Measurements from ENCODE around the gene ARID5A.
"Not testable (repeated sequence)": the region's sequence is repeated elsewhere in the genome, so short reads cannot be mapped to it uniquely, and the experiment has no call there.

ARID5A gene

DNA sequence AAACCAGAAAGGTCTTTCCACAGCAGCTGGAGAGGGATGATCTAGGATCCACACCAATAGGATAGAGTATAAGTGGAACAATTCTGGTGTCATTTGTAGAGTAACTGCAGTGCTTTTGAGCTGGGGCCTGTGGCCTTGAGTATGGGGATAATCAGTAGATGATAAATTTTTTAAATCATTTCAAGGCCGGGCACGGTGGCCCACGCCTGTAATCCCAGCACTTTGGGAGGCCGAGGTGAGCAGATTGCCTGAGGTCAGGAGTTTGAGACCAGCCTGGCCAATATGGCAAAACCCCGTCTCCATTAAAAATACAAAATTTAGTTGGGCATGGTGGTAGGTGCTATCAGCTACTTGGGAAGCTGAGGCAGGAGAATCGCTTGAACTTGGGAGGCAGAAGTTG, 20.9 kb downstream of the ARID5A start:
- DNase-seq, result not testable (repeated sequence)

DNA sequence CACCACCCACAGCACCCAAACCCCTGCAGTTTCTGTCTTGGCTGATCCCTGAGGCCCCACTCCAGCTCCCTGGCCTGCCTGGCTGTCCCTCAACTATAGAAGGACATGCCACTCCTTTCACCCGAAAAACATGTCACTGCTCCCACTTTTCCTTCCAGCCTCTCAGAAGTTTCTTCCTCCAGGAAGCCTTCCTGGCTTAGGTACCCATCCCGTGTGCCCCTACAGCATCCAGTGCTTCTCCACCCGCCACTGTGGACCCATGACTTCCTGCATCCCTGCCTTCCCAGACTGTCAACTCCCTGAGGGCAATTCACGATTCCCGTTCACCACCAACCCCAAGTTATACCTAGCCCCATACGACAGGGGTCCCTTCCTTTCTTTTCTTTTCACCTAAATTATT, 21.5 kb downstream of the ARID5A start:
- no peak for DNase-seq

DNA sequence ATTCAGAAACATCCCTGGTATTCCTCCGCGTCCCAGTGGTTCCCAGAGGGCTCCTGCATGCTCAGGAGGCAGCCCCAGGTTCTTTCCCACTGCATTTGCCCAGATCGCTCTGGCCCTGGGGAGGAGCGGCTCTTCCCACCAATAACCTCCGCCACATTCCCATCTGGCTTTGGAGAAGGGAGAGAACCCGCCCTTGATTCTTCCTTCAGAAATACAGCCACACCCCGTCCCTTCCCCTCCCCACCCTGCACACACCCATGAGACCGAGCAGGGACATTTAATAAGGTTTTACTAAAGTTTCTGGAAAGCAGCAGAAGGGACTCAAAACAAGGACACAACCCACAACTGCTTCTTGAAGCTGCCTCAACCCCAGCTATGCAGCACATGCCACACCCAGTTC, 21.9 kb downstream of the ARID5A start:
- no peak for DNase-seq

DNA sequence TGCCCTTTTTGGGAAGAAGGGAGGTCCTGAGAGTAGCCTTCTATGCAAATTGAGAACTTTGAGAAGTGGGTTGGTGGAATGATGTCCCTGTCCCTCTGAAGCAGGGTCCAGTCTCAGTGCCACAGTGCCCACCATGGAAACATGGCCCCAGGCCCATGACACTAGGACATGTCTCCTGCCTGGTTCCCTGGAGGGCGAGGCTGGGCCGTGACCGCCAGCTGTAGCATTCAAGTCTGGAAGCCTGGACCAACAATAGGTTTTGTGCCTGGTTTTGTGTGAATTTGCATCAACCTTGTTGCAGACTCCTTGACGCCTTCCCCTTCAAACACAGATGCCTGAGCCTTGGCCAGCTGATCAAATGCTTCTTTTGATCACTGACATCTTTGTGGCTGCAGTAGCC, 27.5 kb downstream of the ARID5A start:
- no peak for DNase-seq

DNA sequence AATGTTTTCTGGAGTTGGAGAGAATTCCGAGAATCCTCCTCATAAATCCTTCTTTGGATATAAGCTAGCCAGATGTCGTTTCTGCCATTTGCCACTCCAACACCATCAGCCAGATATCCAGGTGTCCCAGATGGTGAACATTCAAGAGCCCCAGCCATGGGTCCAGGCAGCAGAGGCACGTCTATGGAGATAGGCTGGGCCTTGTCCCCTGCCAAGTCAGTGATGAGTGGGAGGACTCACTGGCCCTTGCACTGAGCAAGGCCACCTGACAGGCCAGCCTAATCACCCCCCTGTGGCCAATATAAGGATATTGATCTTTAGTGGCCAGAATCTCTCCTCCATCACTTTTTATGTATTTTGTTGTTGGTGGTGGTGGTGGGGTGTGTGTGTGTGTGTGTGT, 28.0 kb downstream of the ARID5A start:
- no peak for DNase-seq

DNA sequence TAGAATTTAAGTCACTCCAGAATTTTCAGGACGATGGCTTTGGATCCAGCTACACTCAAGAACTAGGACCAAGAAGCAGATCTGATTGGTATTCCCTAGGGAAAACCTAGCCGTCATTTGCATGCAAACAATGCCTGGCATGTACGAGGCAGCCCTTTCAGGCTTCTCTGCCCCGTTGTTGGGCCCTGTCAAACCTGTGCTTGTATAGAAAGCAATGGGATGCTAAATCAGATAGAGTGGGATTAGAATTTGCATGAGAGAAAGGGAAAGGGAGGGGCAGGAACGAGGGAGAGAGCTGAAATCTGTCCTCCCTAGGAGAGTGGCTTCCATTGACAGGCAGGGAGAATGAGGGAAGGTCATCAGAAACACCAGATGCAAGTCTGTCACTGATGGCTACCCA, 28.6 kb downstream of the ARID5A start:
- DNase-seq, result no peak

DNA sequence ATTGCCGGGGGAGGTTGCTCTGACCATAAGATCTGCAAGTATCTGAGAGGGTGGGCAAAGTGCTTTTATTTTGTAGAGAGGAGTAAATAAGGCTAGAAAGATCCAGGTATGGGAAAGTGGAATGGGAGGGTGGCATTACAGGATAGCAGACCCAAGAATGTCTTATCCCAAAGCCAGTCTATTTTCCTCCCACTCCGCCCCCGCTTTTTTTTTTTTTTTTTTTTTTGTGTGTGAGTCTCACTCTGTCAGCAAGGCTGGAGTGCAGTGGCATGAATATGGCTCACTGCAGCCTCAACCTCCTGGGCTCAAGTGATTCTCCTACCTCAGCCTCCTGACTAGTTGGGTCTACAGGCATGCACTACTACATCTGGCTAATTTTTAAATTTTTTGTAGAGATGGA, 31.5 kb downstream of the ARID5A start:
- no peak for DNase-seq

DNA sequence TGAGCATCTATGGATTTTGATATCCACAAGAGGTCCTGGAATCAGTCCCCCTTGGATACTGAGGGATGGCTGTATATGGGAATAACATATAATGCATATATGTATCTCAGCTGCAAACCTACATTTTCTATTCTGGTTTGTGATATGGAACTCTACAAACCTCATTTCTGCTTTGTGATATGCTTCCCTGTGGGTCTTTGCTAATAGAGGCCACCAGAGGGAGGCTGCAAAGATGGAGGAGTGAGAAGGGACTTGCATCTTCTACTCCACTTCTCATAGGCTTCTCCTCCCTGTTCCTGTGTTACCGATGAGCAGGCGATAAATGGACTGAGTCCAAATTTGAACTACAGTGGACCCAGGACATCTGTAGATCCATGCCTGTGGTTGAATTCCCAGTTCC, 37.8 kb downstream of the ARID5A start:
- no peak for DNase-seq

DNA sequence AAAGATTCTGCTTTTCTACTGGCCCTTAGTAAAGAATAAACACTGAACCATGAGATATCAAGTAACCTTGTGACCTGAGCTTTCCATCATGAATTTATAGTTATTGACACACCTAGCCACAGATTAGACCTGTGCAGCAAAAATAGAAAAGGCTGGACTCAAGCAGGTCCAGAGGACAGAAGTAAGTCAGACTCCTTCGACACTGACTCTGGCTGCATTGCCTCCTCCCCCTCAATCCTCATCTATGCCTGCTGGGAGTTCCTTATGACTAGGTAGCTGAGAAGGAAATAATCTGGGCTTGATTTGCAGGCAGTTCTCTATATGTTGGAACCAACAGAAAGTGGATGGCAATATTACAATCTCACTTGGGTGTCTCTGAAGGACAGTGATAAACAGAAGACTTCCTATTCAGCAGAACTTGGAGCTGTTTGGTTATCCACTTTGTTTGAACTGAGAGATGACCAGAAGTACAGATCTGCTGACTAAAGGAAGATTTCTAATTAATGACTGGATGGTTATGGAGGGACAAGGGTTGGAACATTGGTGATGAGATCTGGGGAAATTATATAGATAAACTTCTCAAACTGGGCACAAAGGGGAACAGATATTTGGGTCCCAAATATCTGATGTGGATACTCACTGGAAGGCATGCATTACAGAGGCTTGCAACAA, 39.4 kb downstream of the ARID5A start:
- no peak for DNase-seq

DNA sequence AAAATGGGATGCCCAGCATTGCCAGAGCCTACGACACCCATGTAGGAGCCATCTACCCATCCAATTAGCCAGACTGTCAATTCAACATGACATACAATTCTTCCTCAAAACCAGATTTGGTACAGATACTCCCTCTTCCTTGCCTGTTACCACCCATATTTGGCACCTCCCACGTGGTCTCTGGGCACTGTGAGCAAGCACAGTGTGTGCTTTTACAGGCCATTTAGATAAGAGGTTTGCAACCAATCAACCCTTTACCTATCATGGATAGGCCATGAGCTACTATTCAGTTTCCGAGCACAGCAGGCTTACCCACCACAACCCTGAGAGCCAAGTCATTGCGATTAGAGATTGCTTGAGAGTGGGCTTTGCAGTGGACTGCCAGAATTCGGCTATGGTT, 40.9 kb downstream of the ARID5A start:
- DNase-seq, result no peak

DNA sequence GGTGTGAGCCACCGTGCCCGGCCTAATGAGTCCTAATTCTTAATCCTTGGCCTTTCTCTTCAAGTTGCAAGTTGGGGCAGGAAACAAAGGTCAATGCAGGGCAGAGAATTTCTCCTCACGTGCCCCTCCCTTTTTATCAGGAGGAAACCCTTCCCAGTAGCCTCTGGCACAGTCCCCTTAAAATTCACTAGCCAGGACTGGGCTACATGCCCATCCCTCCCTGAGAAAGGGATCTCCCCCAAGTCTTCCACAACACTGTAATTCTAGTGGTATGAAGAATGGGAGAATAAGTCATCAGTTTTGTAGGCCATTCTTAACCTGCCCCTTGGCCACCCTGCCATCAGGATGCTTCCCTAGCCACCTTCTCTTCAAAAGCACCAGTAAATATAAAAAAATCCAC, 42.2 kb downstream of the ARID5A start:
- no peak for DNase-seq

DNA sequence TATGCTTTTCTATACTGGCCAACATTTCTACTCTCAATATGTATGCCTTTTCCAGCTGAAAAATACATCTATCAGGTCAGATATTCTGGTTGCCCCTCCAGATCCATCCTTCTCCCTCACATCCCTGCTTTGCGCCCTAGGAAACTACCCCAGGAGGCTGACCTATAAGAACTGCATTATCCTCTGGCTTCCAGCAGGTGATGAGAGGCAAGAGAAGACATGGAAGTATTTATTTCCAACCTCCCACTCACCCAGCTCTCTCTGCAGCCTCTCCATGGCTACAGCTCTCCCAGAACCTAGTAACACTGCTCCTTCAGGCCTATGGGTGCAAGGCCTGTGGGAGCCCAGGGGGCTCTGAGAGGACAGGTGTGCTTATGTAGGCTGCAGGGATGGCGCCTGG, 42.9 kb downstream of the ARID5A start:
- DNase-seq, result no peak

DNA sequence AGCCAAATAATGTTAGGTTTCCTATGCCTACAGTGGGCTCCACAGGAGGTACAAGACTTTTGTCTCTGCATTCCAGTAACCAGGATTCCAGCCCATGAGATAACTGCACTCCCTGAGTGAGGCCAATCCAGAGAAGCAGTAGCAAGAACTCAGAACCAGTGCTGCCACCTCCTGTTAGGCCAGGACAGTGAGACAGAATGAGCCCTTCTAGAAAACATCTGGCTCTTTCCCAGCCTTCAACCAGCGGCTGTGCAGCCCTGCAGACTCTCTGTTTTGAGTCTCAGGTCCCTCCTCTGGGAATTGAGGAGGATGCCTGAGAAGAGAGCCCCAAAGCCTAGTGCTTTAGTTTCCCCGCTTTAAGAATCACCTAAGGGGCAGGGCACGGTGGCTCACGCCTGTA, 44.2 kb downstream of the ARID5A start:
- no peak for DNase-seq

DNA sequence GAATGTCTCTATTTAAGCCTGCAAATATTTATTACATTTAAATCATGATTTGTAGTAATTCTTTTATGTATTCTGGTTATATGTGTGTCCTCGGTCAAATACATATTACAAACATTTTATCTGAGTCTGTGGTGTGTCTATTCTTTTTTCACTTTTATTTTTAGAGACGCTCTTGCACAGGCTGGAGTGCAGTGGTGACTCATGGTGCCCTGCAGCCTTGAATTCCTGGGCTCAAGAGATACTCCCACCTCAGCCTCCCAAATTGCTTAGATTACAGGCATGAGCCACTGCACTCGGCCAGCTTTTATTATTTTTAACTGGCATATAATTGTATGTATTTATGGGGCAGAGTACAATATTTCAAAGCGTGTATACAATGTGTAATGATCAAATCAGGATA, 47.5 kb downstream of the ARID5A start:
- no peak for DNase-seq

DNA sequence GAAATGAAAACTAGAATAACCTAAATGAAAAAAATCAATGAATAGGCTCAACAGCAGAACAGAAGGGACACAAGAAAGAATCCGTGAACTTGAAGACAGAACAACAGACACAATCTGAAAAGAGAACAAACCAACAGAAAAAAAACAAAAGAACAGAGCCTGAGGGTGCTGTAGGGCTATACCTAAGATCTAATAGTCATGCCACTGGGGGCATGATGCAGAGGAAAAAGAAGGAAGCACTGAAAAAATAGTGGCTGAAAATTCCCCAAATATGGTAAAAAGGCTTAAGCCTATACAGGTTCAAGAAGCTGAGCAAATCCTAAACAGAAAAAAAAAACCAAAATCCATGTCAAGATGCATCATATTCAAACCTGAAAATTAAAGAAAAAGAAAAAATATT, 51.3 kb downstream of the ARID5A start:
- no peak for DNase-seq

DNA sequence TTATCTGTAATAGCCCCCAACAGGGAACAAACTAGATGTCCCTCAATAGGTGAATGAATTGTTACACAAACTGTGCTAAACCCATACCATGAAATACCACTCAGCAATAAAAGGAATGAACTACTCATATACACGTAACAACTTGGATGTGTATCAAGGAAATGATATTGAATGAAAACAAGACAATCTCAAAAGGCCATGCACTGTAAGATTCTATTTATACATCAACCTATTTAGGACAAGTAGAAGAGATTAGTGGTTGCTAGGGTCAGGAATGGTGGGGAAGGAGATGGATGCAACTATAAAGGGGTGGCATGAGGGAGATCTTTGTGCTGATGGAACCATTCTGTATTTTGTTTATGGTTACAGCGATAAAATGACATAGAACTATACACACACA, 54.5 kb downstream of the ARID5A start:
- DNase-seq, result no peak

DNA sequence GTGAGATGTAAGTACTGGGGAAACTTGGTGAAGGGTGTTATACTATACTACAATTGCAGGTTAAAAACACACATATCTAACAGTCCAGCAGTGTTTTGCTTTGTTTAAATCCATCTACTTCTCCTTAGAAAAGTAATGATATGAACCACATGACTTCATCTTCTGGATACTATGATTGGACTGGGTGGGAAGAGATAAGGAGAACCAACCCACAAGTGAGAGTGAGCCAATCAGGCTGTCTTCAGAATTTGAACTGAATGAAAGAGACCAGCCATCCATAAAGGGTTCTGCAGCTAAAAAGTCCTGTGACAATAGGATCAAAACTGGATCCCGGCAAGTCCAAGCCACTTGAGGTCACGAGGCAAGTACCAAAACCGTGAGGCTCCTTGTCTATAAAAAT, 54.9 kb downstream of the ARID5A start:
- DNase-seq, result no peak

DNA sequence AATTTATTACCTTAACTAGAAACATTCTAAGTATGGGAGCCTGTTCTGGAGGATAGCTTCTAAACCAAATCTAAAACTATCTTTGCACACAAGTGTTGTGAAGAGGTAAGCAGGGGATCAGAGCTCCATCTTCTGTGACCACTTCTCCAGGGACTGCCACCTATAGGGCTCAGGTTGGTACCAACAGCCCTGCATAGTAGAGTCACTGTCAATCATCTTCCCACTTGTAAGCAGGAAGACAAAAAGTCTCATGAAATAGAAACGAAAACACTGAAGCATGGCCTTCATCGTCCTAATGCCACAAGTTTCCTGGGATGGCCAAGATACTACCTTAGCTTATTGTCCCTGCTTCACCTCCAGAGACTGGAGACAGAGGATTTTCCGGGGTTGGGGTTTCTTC, 57.7 kb downstream of the ARID5A start:
- no peak for DNase-seq

DNA sequence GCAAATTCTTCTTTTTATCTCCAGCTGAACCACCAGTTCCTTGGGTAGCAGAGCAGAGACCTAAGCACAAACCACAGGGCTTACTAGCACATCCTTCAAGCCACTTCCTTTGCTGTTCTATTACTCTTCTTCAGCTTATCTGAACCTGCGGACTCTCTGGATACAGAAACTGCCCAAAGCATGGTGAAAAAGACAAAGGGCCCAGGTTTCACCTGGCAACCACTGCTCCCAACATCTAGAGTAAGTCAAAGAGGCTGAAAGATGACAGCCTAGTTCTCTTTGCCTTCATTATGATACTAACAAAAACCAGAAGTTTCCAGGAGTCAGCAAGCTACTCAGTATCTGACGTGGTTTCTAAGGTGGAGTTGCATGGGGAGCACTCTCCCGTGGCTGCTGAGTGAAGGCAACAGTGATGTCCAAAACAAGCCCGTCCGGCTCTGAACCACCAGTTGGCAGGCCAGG, 58.2 kb downstream of the ARID5A start:
- DNase-seq, result no peak

DNA sequence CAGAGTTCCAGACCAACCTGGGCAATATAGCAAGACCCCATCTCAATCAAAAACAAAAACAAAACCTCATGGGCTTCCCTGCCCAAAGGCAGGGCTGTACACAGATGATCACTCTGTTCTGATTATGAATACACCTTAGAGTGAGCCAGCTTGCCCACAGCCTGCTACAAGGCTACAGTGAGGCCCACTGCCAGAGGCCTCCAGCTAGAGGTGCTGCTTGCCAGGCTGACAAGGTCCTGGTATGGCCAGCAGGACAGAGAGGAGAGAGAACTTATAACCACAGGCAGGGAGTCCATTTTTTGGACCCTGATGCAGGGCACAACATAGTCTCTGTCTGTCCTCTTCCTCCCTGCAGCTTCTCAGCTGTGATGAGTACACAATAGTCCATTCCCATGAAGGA, 60.0 kb downstream of the ARID5A start:
- DNase-seq, result no peak

DNA sequence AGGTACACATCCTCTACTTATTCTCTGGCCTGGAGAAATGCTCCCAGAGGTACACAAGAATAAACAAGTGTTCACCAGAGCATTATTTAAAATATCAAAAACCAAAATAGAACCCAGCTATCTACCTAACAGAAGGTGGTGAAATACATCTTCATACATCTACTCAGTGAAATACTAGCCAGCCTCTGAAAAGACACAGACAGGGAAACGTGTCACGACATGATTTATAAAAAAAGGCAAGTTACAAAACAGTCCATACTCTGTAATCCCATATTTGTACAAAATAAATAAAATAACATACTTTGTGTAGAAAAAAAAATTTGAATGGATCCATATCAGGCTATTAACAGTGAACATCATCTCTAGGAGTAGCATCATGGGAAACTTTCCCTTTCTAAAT, 63.4 kb downstream of the ARID5A start:
- no peak for DNase-seq

DNA sequence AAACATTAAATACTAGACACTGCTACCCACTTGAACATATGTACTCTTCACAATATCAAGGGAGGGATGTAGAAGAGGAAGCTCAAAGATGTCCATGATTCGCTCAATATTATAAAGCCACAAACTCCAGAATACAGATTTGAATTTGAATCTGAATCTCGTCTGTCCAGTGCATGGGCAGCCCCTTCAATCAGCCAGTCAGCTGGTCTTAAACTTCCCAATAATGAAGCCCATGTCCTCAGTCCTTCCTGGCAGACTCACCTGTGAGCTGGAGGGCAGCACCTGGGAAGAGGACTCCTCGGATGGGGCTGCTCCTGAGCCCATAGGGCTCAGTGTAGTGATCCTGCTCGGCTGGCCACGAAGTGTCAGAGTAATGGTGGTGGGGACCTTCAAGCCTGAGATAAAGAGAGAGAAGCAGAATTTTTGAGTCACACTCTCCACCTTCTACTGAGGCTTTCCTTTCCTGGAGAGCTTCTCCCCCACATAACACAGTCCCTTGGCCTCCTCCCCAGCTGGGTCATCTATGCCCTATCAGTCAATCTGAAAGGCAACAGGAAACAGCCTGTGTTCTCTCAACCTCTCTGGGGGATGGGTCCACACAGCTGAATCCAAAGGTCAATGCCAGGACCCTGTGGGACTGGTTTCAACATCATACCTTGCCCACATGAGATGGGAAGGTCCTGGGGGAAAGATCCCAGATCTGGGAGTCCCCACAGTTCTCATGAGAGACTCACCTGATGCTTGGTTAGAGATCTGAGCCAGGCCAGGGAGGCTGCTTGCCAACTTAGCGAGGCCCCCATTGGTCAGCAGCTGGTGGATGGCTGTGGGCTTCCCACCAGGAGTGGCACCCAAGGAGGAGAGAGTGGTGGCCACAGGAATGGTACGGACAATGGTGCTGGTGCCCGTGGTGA, 65.1 kb downstream of the ARID5A start:
- no peak for DNase-seq

All from cerebellar nuclear complex (tissue), 1 donor.